B cell (primary cell): ENCODE measurements around the gene GAPT. TPM values are rescaled to one million over a fixed set of nuclear protein-coding genes. Genes with fewer than 3 reads are reported as not detected.

ENCODE experiments used
- ATAC-seq: fragments of 200-7000 bp; cut with Tn5 transposase; one replicate; pipeline ENCODE4 v1.10.0; 2021; ENCODE audit warnings: low read depth, mild to moderate bottlenecking, moderate number of reproducible peaks, moderate library complexity
- CTCF ChIA-PET: fragments of 350-600 bp; sonication (Branson Sonifier 250); formaldehyde crosslinking; loops from one replicate; lab custom pipeline; 2021; ENCODE audit warnings: antibody characterized with exemption, inconsistent platforms; lab: Charles Lee
- POLR2A ChIA-PET: fragments of 350-600 bp; sonication (Branson Sonifier 250); formaldehyde crosslinking; loops from one replicate; lab custom pipeline; 2021; ENCODE audit warnings: antibody characterized with exemption; lab: Charles Lee
- DNase-seq: peaks from one replicate; pipeline ENCODE4 v3.0.0; 2013
- H2AFZ ChIP-seq: 2 replicates; pipeline ENCODE4 v1.6.1; 2012; ENCODE audit warnings: mild to moderate bottlenecking, low read depth, low read length; ENCODE audit not compliant: insufficient read depth, poor library complexity, severe bottlenecking
- H3K27ac ChIP-seq, 2 donors: 1 replicate in 1 of 2; 2 replicates in 1 of 2; pipeline ENCODE4 v1.5.1; 2012 to 2013; ENCODE audit warnings: low read length in 2 of 2, mild to moderate bottlenecking in 2 of 2, moderate library complexity in 1 of 2
- H3K27me3 ChIP-seq, 4 experiments: fragments of 200-600 bp in 1 of 4; sonication (generic) in 1 of 4; replicated peaks in 1 of 4; 1 replicate in 2 of 4; 2 replicates in 2 of 4; pipeline versions ENCODE4 v1.6.1 to v1.7.0; 2013 to 2016; ENCODE audit warnings: low read length in 3 of 4, mild to moderate bottlenecking in 2 of 4, mixed read lengths in 1 of 4, moderate library complexity in 1 of 4; ENCODE audit not compliant: insufficient read depth in 4 of 4, control insufficient read depth in 3 of 4; ENCODE audit errors: control extremely low read depth in 1 of 4
- H3K36me3 ChIP-seq, 2 experiments: replicated peaks in 1 of 2; 1 replicate in 1 of 2; 2 replicates in 1 of 2; pipeline versions ENCODE4 v1.6.1 to v1.7.1; 2013; ENCODE audit warnings: low read length in 1 of 2; ENCODE audit not compliant: insufficient read depth in 2 of 2, control insufficient read depth in 1 of 2; ENCODE audit errors: control extremely low read depth in 1 of 2, extremely low read depth in 1 of 2
- H3K4me1 ChIP-seq, 2 donors: fragments of 200-600 bp in 1 of 2; sonication (generic) in 1 of 2; 1 replicate in 1 of 2; 2 replicates in 1 of 2; pipeline versions ENCODE4 v1.5.1 to v1.6.1; 2013 to 2017; ENCODE audit warnings: low read length in 2 of 2; ENCODE audit not compliant: control insufficient read depth in 2 of 2, insufficient read depth in 2 of 2
- H3K4me2 ChIP-seq: replicated peaks from 2 replicates; pipeline ENCODE3; 2012; ENCODE audit warnings: mild to moderate bottlenecking, low read depth, low read length; ENCODE audit not compliant: poor library complexity, severe bottlenecking
- H3K4me3 ChIP-seq, 5 experiments: fragments of 200-600 bp in 1 of 5; sonication (generic) in 1 of 5; 1 replicate in 3 of 5; 2 replicates in 2 of 5; pipeline versions ENCODE4 v1.5.1 to v1.7.0; 2011 to 2016; ENCODE audit warnings: low read length in 4 of 5, mild to moderate bottlenecking in 4 of 5, low read depth in 2 of 5, control low read depth in 1 of 5, moderate library complexity in 1 of 5; ENCODE audit not compliant: insufficient read depth in 1 of 5; ENCODE audit errors: control extremely low read depth in 1 of 5, extremely low read depth in 1 of 5
- H3K79me2 ChIP-seq: fragments of 200-600 bp; sonication (generic); one replicate; pipeline ENCODE4 v1.6.0; 2016; ENCODE audit warnings: low read length; ENCODE audit not compliant: control insufficient read depth, insufficient read depth
- H3K9ac ChIP-seq: fragments of 200-600 bp; sonication (generic); 2 replicates; pipeline ENCODE4 v1.6.1; 2017; ENCODE audit warnings: mild to moderate bottlenecking, low read length, moderate library complexity
- H3K9me3 ChIP-seq, 3 donors: one replicate each; pipeline versions ENCODE4 v1.6.1 to v1.7.1; 2013; ENCODE audit warnings: low read length in 2 of 3; ENCODE audit not compliant: control insufficient read depth in 2 of 3, insufficient read depth in 1 of 3; ENCODE audit errors: control extremely low read depth in 1 of 3
- H4K20me1 ChIP-seq: 2 replicates; pipeline ENCODE4 v1.6.0; 2012; ENCODE audit warnings: mild to moderate bottlenecking, low read length; ENCODE audit not compliant: insufficient read depth, control insufficient read depth, poor library complexity, severe bottlenecking
- H3K27ac Mint-ChIP-seq: one replicate; pipeline ENCODE4 v1.8.0; 2021; ENCODE audit warnings: mixed read lengths
- H3K27me3 Mint-ChIP-seq: one replicate; pipeline ENCODE4 v1.8.0; 2021; ENCODE audit warnings: mixed read lengths
- H3K4me1 Mint-ChIP-seq: one replicate; pipeline ENCODE4 v1.8.0; 2021; ENCODE audit warnings: mixed read lengths
- H3K4me3 Mint-ChIP-seq: one replicate; pipeline ENCODE4 v1.8.0; 2021; ENCODE audit warnings: mixed read lengths
- H3K9me3 Mint-ChIP-seq: one replicate; pipeline ENCODE4 v1.8.0; 2022; ENCODE audit warnings: mixed read lengths; ENCODE audit not compliant: insufficient read depth
- EZH2 ChIP-seq: IDR thresholded peaks from 2 replicates; pipeline ENCODE4 v1.6.1; 2012; ENCODE audit warnings: borderline replicate concordance, low read depth, mild to moderate bottlenecking, moderate library complexity, low read length; ENCODE audit not compliant: insufficient read depth, poor library complexity, severe bottlenecking
- WGBS: methylation state at CpG from one replicate; pipeline ENCODE4 v1.1.5; 2013; ENCODE audit warnings: missing lambda C conversion rate; ENCODE audit not compliant: insufficient coverage; 5-methylcytosine and 5-hydroxymethylcytosine counted together
- intact Hi-C: fragments of 100-400 bp; cut with micrococcal nuclease; formaldehyde crosslinking; loops from one replicate; pipeline ENCODE4 v1.10.0; 2022
- polyA plus RNA-seq: library from polyadenylated mRNA; depleted of rRNA; stranded (reverse); fragments of >200 nt; gene quantifications from 2 replicates; pipeline ENCODE4 v1.2.3, GENCODE V29; 2012
- total RNA-seq, 2 donors: library from RNA; stranded (reverse); fragments of 120-200 nt in 1 of 2; gene quantifications; 1 replicate in 1 of 2; 2 replicates in 1 of 2; pipeline versions ENCODE4 v1.2.3 to v1.2.4, GENCODE V29; 2013 to 2022
- TF ChIP-seq, protein P1 (sequence below): fragments of 200-600 bp; IDR thresholded peaks from one replicate; pipeline ENCODE4 v1.8.0; 2022; ENCODE audit warnings: antibody characterized with exemption, mild to moderate bottlenecking

Gene GAPT
- total and polyA plus RNA-seq, 2 donors (not counting 1 experiment from before 2014, with no cell fraction given): 51.3 to 69.0 TPM

DNA sequence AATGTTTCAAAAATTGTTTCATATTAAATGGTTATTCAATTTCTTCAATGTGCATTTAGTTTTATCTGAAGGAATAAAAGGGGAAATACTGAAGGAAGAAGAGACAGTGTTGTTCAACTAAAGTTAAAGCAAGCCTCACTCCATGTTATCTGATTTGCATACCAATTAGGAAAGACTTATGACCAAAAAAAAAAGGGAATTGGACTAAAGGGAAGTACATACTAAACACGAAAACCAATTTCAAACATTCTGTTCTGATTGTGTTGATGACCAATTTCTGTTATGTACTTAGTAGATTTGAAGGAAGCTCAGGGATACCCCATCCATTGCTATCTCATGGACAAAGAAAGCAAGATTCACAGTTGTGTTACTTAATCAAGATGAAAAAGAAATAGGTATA, 4.9 kb upstream of the GAPT start:
- Histone ChIP-seq H3K4me2 (no peak overlapping the region), H2AFZ (no peak overlapping the region), H3K4me3 (no peak overlapping the region), H3K79me2 (no peaks in the 10 kb centered on the region), H3K27ac (no peak overlapping the region), H3K27me3 (no peaks in the 10 kb centered on the region), H3K36me3 (no peaks in the 10 kb centered on the region), H3K9ac (no peak overlapping the region), H4K20me1 (no peaks in the 10 kb centered on the region), H3K9me3 (no peaks in the 10 kb centered on the region), H3K4me1 (peaks cover 45 to 58% of the 10 kb centered on the region in 2 donors)
- CTCF ChIA-PET: interaction anchor here (0.8 to 4.5 kb wide), 5 partner anchors 9 to 394 kb away, joined by 3 to 27 read pairs (median 5); no protein-coding TSS in a partner anchor
- H3K4me3 Mint-ChIP-seq: peak overlapping the region; percentile 14
- intact Hi-C loops: loop anchor here (10.0 kb wide), 1 partner anchor 1451 kb away; no protein-coding TSS in a partner anchor
- WGBS: no CpG with 5 or more reads among the region's 1 CpG
- POLR2A ChIA-PET: interaction anchor here (0.7 kb wide), 1 partner anchor 1536 kb away, joined by 3 read pairs; no protein-coding TSS in a partner anchor
- no peaks in the 10 kb centered on the region for H3K9me3 Mint-ChIP-seq
- no peak for DNase-seq
- TF ChIP-seq, protein P1, sequence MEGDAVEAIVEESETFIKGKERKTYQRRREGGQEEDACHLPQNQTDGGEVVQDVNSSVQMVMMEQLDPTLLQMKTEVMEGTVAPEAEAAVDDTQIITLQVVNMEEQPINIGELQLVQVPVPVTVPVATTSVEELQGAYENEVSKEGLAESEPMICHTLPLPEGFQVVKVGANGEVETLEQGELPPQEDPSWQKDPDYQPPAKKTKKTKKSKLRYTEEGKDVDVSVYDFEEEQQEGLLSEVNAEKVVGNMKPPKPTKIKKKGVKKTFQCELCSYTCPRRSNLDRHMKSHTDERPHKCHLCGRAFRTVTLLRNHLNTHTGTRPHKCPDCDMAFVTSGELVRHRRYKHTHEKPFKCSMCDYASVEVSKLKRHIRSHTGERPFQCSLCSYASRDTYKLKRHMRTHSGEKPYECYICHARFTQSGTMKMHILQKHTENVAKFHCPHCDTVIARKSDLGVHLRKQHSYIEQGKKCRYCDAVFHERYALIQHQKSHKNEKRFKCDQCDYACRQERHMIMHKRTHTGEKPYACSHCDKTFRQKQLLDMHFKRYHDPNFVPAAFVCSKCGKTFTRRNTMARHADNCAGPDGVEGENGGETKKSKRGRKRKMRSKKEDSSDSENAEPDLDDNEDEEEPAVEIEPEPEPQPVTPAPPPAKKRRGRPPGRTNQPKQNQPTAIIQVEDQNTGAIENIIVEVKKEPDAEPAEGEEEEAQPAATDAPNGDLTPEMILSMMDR: no peak
- TF ChIP-seq EZH2: no peak
- H3K4me1 Mint-ChIP-seq: peaks cover 28% of the 10 kb centered on the region
- no peak overlapping the region for H3K27ac Mint-ChIP-seq
- H3K27me3 Mint-ChIP-seq: no peaks in the 10 kb centered on the region
- no peak for ATAC-seq

- ChIA-PET POLR2A (interaction anchor here (1.9 kb wide), 1 partner anchor 16 kb away, joined by 6 read pairs; no protein-coding TSS in a partner anchor), CTCF (interaction anchor here (1.6 to 4.3 kb wide), 3 partner anchors 13 to 30 kb away, joined by 5 to 24 read pairs (median 10); no protein-coding TSS in a partner anchor)
- Histone ChIP-seq H3K9ac (peak overlapping the region; percentile 40), H2AFZ (peak overlapping the region; percentile 30), H3K27ac (peak overlapping the region; percentile 73 to 90), H3K27me3 (no peaks in the 10 kb centered on the region), H3K4me2 (peak overlapping the region; percentile 78), H4K20me1 (no peaks in the 10 kb centered on the region), H3K36me3 (peaks cover 8 to 22% of the 10 kb centered on the region in 2 experiments), H3K9me3 (peaks cover 0 to 3% (median 0%) of the 10 kb centered on the region in 3 donors), H3K79me2 (peaks cover 42% of the 10 kb centered on the region), H3K4me3 (peak overlapping the region in 4 of 5 experiments; percentile 2 to 98 (median 51)), H3K4me1 (peaks cover 26 to 51% of the 10 kb centered on the region in 2 donors)
- Mint-ChIP-seq H3K9me3 (peaks cover 2% of the 10 kb centered on the region), H3K4me1 (peaks cover 56% of the 10 kb centered on the region), H3K4me3 (peak overlapping the region; percentile 68), H3K27ac (peak overlapping the region; percentile 88), H3K27me3 (no peaks in the 10 kb centered on the region)
- WGBS: 0% methylated on average over 1 of the region's 4 CpGs
- no peak for TF ChIP-seq EZH2
- TF ChIP-seq, protein P1: no peak
- intact Hi-C loops: loop anchor here (1.0 to 10.0 kb wide), 8 partner anchors 10 to 1314 kb away; partner anchors contain the start of genes PLK2 and RAB3C
- ATAC-seq (peak; percentile 57), DNase-seq (peak; percentile 63)
Measured at GRCh38 chr5:58490402-58491050, 709 bp upstream of the GAPT start.
